Left renal pelvis (tissue), 4 donors: Measurements from ENCODE around the gene PLCG2. TPM values are rescaled to one million over a fixed set of nuclear protein-coding genes. Genes with fewer than 3 reads are reported as not detected.
"Not testable (repeated sequence)": the region's sequence is repeated elsewhere in the genome, so short reads cannot be mapped to it uniquely, and the experiment has no call there.

Experiments used
- DNase-seq, 4 donors: peaks; one replicate each; pipeline ENCODE4 v3.0.0-alpha.2; 2013; ENCODE audit warnings: low read depth in 4 of 4, low spot score in 3 of 4
- polyA plus RNA-seq, 4 donors: library from polyadenylated mRNA; unstranded; fragments of 120-200 nt; gene quantifications; one replicate each; pipeline ENCODE4 v1.2.1, GENCODE V29; 2013; ENCODE audit not compliant: insufficient read length in 4 of 4

PLCG2 gene
- polyA plus RNA-seq, 4 donors: 6.3 to 48.0 (median 41.4) TPM

DNA sequence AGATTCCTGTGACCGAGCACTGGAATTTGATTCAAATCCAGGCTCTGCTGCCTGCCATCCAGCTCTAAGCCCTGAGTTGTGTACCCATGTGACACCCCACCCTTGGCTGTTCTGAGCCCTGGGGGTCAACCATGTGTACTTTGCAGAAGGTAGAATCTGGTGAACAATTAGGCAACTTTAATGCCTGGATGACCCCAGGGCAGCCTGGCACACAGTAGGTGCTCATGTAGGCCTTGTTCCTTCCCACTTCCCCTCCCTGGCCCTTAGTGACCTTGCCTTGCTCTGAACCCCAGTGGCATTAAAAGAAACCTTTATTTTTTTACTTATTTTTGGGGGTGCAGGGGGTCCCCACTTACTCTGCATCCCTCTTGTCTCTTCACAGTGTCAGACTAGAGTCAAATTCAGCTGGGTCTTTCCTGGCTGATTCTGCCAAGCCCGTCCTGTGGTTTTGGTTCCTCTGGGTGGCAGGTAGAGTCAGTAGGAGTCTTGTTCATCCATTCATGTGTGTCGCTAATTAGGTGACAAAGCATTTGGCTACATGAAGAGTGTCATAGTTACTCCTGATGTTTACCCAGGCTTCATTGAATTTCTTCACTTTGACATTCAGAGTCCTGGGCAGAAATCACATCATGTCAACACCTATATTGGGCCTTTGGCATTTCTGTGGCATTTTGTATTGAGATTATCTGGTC, 89.1 kb downstream of the PLCG2 start:
- no peak for DNase-seq

DNA sequence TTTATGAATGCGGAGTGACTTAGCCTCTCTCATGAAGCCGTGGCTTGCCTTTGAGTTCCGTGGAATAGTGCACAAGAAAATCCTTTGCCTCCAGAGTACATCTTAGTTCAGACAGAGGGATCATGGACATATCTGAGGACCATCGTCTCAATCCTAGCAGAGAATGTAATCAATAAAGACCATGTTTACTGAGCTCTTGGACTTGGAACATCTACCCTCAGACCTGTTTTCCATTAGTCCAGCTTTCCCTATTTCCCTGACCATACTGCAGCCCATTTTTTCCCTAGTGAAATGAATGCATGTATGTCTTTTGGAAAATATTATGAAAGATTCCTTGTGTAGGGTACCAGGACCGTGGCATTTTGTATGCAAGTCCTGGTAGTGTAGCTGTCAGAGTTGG, 90.2 kb downstream of the PLCG2 start:
- no peak for DNase-seq

DNA sequence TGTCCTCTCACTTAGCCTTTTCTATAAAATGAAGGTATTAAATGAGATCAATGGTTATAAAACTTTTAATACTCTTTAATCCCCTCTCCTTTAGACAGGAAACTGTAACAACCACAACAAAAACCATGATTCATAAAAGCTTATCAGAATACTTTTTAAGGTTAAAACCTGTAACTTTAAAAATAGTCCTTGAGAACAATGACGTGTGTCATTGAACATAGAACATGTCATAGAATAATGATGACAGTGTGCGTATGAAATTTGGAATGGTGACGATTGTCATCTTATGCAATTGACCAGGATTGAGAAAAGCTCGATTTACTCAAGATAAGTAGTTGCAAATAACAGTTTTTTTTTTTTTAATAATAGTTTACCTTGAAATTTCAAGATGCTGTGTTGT, 94.1 kb downstream of the PLCG2 start:
- DNase-seq: no peak

DNA sequence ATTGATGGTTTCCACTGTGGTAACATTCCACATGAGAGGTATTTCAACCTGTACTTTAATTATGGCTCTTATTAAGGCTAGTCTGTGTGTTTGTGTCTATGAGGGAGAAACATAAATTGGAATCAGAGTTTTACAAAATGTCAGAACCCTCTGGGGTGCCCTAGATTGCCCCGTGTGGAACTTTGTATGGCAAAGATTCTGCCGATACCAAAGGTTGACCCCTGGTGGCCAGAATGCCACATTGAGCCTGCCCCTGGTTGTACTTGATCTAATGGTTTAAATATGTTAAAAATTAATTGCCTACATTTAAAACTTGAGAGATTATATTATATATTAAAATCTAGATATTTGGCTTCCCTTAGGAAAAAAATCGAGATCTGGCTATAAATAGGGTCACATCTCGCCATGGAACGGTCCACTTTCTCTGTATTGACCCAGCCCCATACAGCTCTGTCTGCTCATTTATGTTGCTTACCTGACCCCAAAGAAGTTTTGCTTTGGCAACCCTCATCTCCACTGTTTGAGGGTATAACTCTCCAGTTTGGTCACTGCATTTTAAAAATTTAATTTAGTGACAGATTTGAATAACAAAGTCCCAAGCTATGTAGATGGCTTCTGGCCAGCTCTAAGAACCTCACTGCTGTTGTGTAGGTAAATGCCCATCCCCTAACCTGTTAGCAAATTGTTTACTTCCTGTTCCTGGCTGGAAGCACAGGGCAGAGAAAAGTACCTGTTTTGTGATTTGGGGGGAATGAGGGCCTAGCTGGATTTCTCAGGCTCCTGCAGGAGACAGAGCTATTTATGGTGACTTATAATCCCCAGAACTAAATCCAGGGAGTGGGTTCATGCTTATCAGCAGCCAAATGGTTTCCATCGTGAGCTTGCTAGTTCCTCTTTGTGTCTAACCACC, 95.0 kb downstream of the PLCG2 start:
- DNase-seq: peak in 1 of 4 donors; percentile 27

DNA sequence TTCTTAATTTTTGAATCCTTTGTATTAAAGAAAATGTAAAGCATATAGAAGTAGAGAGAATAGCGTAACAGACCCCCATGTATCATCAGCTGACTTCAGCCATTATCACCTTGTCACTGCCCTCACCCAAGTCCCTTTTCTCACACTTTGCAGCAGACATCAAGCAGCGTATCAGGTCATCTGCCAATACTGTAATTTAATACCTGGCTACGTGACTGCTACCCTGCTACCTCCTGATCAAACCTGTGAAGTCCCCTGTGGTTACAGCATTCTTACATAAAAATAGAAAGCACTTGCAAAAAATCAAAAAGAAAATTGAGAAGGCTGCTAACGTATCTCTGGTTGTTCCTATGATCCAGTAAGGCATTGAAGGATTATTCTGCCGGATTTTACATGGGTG, 96.4 kb downstream of the PLCG2 start:
- DNase-seq: no peak

DNA sequence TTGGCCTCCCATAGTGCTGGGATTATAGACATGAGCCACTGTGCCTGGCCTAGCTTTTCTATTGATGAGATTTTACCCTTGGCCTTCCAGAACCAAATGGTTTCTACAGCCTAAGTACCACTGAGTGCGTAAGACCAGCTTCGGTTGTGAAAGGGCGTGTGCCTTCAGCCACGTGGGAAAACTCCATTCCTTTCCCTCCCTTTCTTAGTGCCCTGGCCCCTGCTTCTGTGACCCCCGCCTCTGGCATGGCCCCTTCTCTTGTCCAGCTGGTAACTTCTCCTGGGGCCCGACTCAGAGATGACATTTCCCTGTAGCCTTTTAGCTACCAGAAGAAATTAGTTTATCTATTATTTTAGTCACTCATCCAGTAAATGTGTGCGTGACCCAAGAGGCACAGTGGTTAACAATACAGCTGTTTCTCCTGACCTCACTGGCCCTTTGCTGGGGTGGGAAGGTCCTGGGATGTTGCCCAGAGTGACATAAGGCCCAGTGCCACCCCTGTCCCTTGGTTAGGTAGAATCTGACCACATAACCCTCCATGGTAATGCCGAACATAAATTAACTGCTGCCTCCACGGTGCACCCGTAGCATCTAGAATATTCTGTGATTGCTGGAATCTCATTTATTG, 97.3 kb downstream of the PLCG2 start:
- no peak for DNase-seq

DNA sequence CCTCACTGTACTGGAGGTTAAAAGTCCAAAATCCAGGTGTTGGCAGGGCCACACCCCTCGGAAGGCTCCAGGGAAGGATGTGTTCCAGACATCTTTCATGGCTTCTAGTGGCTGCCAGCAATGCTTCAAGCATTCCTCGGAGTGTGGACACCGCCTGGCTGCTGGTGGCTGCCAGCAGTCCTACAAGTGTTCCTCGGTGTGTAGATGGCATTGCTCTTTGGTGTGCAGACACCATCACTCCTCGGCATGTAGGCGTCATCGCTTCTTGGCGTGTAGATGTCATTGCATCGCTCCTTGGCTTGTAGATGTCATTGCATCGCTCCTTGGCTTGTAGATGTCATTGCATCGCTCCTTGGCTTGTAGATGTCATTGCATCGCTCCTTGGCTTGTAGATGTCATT, 98.4 kb downstream of the PLCG2 start:
- DNase-seq: not testable (repeated sequence)

DNA sequence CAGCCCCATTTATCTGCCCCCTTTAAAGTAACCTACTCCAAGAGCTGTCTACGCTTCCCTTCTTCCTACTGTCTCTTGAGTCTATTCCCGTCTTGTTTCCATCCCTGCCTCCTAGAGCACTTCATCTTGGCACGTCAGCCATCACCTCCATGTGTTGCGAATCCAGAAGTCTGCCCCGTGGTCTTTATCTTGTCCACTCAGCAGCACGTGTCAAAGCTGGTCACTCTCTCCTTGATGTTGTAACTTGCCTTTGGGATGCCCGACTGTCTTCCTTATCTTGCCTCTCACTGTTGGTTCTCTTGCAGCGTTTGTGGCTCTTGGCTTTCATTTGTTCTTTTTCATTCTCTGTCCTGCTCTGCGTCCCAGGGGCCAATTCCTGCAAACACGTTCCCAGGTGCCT, 99.4 kb downstream of the PLCG2 start:
- DNase-seq: no peak

DNA sequence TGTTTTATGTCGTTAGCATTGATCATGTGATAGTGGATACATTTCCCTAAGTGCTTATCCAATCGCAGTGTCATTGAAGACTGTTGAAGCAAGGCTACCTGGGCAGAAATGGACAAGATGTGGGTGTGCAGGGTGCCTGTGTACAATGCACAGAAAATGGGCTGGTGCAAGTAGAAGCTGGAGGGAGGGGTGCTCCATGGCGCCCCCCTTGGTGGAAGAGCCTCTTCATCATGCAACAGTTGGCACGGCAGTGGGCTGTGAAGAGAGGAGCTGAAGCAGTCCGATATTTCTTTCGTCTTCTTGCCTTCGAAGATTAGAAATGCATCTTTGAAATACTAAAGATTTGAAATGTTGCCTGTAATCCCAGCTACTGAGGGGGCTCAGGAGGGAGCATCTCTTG, 100.5 kb downstream of the PLCG2 start:
- no peak for DNase-seq

DNA sequence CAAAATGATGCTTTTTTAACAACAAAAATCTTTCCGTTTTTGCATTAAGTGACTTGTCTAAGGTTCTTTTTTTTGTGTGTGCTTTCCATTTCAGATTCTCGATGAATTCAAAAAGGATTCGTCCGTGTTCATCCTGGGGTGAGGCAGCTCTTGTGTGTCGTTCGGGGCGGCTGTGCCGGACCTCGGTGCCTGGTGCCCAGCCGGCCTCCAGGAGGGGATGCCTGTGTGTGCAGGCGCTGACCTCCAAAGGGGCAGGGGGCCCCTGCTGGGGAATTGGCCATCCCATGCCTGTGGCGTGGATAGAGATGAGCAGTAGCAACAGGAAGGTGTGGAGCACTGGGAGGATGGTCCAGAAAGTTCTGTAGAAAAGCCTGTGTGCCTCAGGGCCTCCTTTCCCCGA, 101.7 kb downstream of the PLCG2 start:
- DNase-seq: no peak

DNA sequence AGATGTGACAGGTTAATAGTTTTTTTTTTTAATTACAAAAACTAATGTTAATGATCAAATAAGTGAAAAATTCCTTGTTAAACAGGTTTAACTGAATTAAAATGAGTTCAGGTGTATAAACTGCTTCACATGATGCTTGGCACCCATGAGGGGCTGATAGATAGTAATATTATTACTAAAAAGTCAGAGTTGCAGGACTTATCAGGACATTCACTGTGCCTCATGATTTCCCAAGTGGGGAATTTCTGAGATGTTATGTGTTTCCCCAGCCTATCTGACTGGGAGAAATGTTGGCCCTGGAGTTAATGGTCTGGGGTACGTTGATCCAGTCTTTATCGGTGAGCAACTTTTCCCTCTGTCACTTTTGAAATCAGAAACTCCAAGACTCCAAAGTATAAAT, 102.1 kb downstream of the PLCG2 start:
- no peak for DNase-seq

DNA sequence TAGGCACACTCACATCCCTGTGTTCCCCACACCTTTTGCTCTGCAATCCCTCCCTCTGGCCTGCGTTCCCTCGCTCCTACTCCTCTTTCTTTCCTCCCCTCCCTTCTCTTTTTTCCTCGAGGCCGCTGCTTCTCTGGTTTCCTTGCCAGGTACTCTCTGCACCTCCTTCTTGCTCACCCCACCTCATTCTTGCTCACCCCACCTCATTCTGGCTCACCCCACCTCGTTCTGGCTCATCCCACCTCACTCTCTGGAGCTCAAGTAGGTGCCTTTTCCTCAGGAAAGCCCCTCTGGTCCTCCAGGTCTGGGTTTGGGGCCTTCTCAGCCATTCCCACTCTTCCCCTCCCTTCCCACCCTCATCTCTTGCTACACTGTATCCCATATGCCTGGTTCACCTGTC, 103.5 kb downstream of the PLCG2 start:
- no peak for DNase-seq

DNA sequence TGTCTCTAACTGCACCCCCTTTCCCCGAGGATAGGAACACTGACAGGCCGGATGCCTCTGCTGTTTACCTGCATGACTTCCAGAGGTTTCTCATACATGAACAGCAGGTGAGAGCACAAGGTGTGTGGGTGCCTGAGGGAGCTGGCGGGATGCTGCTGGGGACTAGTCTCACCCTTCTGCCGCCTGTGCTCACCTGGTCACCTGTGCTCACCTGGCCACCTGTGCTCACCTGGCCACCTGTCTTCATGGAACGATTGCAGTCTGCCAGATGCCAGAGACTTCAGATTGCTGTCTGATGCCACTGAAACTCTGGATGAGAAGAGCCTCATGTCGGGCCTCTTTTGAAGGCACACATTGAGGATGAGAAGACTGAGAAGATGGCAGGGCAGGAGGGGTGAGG, 104.1 kb downstream of the PLCG2 start:
- no peak for DNase-seq

DNA sequence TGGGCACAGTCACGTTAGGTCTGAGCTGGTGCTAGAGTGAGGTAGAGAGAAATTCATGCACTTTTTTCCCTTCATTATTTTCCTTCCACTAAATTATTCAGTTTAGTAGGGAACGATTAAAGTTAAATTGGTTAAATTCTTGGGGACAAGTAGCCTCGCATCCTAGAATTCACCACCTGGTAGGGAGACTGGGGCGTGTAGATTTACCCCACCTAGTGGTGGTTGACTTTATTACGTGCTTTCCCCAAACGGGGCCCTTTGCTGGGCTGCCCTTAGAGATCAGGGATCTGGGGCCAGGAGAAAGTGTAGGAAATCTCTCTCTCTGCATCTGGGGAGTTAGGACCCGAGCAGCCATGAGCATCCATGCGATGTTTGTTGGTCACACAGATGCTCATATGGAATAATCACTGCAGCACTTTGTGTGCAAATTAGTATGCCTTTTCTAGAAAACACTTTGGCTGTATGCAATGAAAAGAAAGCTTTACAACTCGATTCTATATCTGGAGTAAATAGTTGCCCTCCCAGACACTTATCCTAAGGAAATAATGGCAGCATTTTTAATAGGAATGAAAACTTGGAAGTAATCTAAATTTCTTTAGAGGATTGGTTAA, 107.0 kb downstream of the PLCG2 start:
- no peak for DNase-seq

DNA sequence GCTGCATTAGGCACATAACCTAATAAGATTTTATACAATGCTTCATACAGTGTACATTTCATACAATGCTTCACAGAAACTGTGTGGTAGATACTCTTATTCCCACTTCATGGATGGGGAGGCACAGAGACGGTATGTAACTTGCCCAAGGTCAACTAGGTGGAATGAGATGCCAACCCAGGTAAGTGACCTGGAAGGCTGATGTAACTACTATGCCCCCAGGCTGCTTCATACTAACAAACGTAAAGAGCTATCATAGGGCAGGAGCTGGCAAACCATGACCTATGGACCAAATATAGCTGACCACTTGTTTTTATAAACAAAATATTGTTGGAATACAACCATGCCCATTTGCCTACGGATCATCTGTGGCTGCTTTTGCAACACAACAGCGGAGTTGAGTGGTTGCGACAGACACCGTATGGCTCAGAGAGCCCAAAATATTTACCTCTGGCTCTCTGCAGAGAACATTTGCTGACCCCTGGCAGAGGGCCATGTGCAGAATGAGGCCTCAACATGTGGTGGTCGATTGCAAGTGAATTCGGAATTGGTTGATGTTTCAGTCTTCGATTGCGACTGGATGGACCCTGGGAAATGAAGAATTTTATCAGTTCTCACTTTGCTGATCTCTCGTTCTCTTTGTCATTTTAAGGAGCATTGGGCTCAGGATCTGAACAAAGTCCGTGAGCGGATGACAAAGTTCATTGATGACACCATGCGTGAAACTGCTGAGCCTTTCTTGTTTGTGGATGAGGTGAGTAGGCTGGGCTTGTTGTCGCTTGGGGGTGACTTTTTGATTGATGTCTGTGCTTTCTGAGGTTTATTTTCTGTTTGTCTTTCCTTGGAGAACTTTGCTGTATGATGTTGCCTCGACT, 109.7 kb downstream of the PLCG2 start:
- DNase-seq: no peak

DNA sequence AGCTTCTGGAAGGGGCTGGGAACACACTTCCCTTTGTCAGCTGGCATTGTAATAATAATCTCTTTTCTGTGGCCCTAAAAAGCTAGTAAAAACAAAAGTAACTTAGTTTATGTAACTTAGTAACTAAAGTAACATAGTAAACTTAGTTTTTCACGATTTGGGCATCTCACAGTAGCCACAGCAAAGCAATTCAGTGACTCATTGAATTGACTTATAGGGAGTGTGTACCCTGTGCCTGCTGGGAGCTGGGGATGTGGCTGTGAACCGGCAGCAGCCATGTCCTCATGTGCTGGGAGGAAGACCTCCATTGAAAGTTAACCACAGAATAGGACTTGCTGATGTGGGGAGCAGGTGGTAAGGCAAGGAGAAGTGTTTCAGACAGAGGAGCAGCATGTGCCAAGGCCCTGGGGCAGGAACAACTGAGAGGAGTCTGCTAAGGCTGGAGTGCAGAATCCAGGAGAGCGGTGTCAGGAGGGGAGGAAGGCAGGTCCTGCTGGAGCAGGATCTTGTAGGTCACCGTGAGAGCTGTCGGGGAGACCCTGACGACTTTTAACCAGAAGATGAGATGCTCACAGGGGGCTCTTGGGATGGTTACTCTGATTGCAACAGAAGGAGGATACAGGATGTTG, 112.8 kb downstream of the PLCG2 start:
- no peak for DNase-seq

DNA sequence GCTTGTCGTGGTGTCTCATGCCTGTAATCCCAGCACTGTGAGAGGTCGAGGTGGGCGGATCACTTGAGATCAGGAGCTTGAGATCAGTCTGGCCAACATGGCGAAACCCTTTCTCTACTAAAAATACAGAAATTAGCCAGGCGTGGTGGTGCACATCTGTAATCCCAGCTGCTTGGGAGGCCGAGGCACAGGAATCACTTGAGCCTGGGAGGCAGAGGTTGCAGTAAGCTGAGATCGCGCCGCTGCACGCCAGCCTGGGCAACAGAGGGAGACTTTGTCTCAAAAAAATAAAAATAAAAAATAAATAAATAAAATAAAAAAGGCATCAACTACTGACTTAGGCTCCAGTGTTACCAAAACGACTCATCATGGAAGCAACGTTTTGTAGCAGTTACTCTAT, 115.5 kb downstream of the PLCG2 start:
- DNase-seq: no peak

DNA sequence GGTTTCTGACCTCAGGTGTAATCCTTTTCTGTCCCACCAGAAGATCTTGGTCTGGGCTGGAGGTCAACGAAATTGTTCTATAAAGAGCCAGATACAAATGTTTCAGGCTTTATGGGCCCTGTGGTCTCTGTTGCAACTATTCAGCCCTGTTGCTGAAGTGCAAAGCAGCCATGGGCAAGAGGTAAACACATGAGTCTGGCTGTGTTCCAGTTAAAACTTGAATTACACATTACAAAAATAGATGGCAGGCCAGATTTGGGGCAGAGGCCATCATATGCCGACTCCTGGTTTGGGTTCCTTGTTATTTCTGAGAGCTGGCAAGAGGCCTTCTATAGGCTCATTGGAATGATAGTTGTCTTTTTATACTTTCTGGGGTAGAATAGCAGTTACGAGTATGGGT, 117.8 kb downstream of the PLCG2 start:
- no peak for DNase-seq

DNA sequence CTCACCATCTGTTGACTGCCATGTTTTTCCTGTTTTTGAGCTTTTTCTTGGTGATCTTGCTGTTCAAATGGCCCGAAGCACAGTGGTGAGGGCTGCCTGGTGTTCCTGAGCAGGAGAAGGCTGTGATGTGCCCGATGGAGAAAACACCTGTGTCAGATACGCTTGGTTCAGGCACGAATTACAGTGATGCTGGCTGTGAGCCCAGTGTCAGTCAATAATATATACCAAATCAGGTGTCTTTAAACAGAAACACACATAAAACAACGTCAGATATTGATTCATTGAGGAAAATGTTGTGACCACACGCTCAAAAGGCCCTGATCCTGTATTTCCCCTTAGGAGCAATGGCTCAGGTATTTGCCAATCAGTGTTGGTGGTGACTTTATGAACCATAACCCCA, 120.5 kb downstream of the PLCG2 start:
- DNase-seq: no peak

DNA sequence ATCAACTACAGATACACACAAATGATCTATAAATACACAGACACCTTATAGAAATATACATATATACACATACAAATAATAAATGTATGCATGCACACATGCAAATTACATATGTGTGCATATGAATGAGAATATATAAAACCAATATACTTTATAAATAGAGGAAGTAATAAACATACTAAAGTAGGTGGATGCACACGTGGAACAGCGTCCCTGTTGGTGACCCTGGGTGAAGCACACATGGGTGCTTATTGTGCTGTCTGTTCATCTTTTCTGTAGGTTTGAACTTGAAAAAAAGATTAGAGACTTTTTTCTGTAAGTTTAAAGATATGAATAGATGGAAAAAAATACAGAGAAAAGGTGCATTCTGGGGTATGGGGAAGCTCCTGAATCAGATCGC, 120.9 kb downstream of the PLCG2 start:
- DNase-seq: no peak
